Fibroblast of lung (primary cell): Measurements from ENCODE around the gene BTBD1. TPM values are rescaled to one million over a fixed set of nuclear protein-coding genes. Genes with fewer than 3 reads are reported as not detected.

Experiments
- DNase-seq, 2 donors: peaks; one replicate each; pipeline versions ENCODE4 v3.0.0 to v3.0.0-alpha.2; 2010; ENCODE audit warnings: low read depth in 2 of 2
- H2AFZ ChIP-seq: 2 replicates; pipeline ENCODE4 v1.5.1; 2012; ENCODE audit warnings: low read length, control low read depth, inconsistent platforms
- H3K27ac ChIP-seq: 2 replicates; pipeline ENCODE4 v1.5.1; 2011; ENCODE audit warnings: low read length, control low read depth; ENCODE audit not compliant: insufficient read depth
- H3K27me3 ChIP-seq: 2 replicates; pipeline ENCODE4 v1.5.1; 2011; ENCODE audit warnings: mild to moderate bottlenecking, low read length; ENCODE audit not compliant: control insufficient read depth, insufficient read depth
- H3K36me3 ChIP-seq: 2 replicates; pipeline ENCODE4 v1.5.1; 2011; ENCODE audit warnings: low read length; ENCODE audit not compliant: control insufficient read depth, insufficient read depth
- H3K4me1 ChIP-seq: 2 replicates; pipeline ENCODE4 v1.5.1; 2011; ENCODE audit warnings: low read length; ENCODE audit not compliant: control insufficient read depth, insufficient read depth; ENCODE audit errors: extremely low read depth
- H3K4me2 ChIP-seq: 2 replicates; pipeline ENCODE4 v1.5.1; 2011; ENCODE audit warnings: low read length, control low read depth; ENCODE audit not compliant: insufficient read depth; ENCODE audit errors: extremely low read depth
- H3K4me3 ChIP-seq, 4 experiments: fragments of 200-600 bp in 1 of 4; sonication (generic) in 1 of 4; replicated peaks in 1 of 4; 2 replicates each; pipeline ENCODE4 v1.5.1; 2011 to 2016; ENCODE audit warnings: low read length in 4 of 4, low read depth in 3 of 4, mild to moderate bottlenecking in 3 of 4, control low read depth in 2 of 4, inconsistent platforms in 1 of 4, mixed read lengths in 1 of 4; ENCODE audit not compliant: insufficient read depth in 1 of 4; ENCODE audit errors: control extremely low read depth in 1 of 4
- H3K79me2 ChIP-seq: 2 replicates; pipeline ENCODE4 v1.5.1; 2012; ENCODE audit warnings: mild to moderate bottlenecking, low read length, inconsistent platforms; ENCODE audit not compliant: control insufficient read depth, insufficient read depth
- H3K9ac ChIP-seq: 2 replicates; pipeline ENCODE4 v1.5.1; 2011; ENCODE audit warnings: mild to moderate bottlenecking, low read length, control low read depth; ENCODE audit not compliant: insufficient read depth
- H3K9me3 ChIP-seq: 2 replicates; pipeline ENCODE4 v1.5.1; 2012; ENCODE audit warnings: low read depth, low read length; ENCODE audit not compliant: control insufficient read depth, insufficient read depth
- H4K20me1 ChIP-seq: 2 replicates; pipeline ENCODE4 v1.5.1; 2011; ENCODE audit warnings: low read length; ENCODE audit not compliant: control insufficient read depth, insufficient read depth; ENCODE audit errors: extremely low read depth
- CTCF ChIP-seq, 2 donors: IDR thresholded peaks in 1 of 2; conservative IDR thresholded peaks in 1 of 2; 1 replicate in 1 of 2; 2 replicates in 1 of 2; pipeline ENCODE4 v1.5.1; 2011 to 2012; ENCODE audit warnings: low read length in 2 of 2, control low read depth in 1 of 2, inconsistent platforms in 1 of 2, low read depth in 1 of 2, mild to moderate bottlenecking in 1 of 2
- EZH2 ChIP-seq: IDR thresholded peaks from 2 replicates; pipeline ENCODE4 v1.5.1; 2012; ENCODE audit warnings: low read length, control low read depth, mild to moderate bottlenecking; ENCODE audit errors: missing control alignments
- polyA plus RNA-seq, 2 donors: library from polyadenylated mRNA; depleted of rRNA in 1 of 2; stranded (reverse) in 1 of 2; unstranded in 1 of 2; fragments of >200 nt; gene quantifications; 2 replicates each; pipeline ENCODE4 v1.2.1, GENCODE V29; 2011 to 2012; ENCODE audit warnings: missing spikeins in 1 of 2
- total RNA-seq: library from RNA; depleted of rRNA; stranded (reverse); fragments of >200 nt; gene quantifications from 2 replicates; pipeline ENCODE4 v1.2.1, GENCODE V29; 2014

BTBD1 gene
- total and polyA plus RNA-seq, 2 donors (not counting 1 experiment from before 2014, with no cell fraction given), result 84.0 to 105 TPM

GRCh38 chr15:83061680-83062079 is 5.4 kb downstream of the BTBD1 start:
- H3K4me3 ChIP-seq, result no peak overlapping the region
- H3K79me2 ChIP-seq, result peaks cover 88% of the 10 kb centered on the region
- H3K9ac ChIP-seq, result no peak overlapping the region
- H3K36me3 ChIP-seq, result peaks cover 1% of the 10 kb centered on the region
- H4K20me1 ChIP-seq, result peaks cover 5% of the 10 kb centered on the region
- H3K4me1 ChIP-seq, result peaks cover 3% of the 10 kb centered on the region
- DNase-seq, result peak in 1 of 2 donors; percentile 86
- no peaks in the 10 kb centered on the region for H3K27me3 ChIP-seq
- H3K9me3 ChIP-seq, result no peaks in the 10 kb centered on the region
- H3K4me2 ChIP-seq, result no peak overlapping the region
- TF ChIP-seq EZH2, result no peak
- no peak for TF ChIP-seq CTCF (conservative IDR thresholded peaks at IDR 0.05 in 1 of 2, IDR thresholded peaks at IDR 0.05 in 1 of 2; ENCODE audit: low read depth in 1 of 2, low read length in 2 of 2)
- no peak overlapping the region for H3K27ac ChIP-seq
- no peak overlapping the region for H2AFZ ChIP-seq

GRCh38 chr15:83057696-83058376 is 9.2 kb downstream of the BTBD1 start:
- peak; percentile 38 to 44 for DNase-seq
- H3K4me2 ChIP-seq, result no peak overlapping the region
- no peak for TF ChIP-seq CTCF (conservative IDR thresholded peaks at IDR 0.05 in 1 of 2, IDR thresholded peaks at IDR 0.05 in 1 of 2; ENCODE audit: low read depth in 1 of 2, low read length in 2 of 2)
- no peak for TF ChIP-seq EZH2
- peaks cover 4% of the 10 kb centered on the region for H3K36me3 ChIP-seq
- no peak overlapping the region for H3K9ac ChIP-seq
- no peaks in the 10 kb centered on the region for H3K27me3 ChIP-seq
- H3K4me1 ChIP-seq, result peaks cover 2% of the 10 kb centered on the region
- H3K27ac ChIP-seq, result no peak overlapping the region
- H3K9me3 ChIP-seq, result no peaks in the 10 kb centered on the region
- H3K79me2 ChIP-seq, result peaks cover 51% of the 10 kb centered on the region
- no peak overlapping the region for H2AFZ ChIP-seq
- H3K4me3 ChIP-seq, result no peak overlapping the region
- no peaks in the 10 kb centered on the region for H4K20me1 ChIP-seq

GRCh38 chr15:83057002-83057401 is 10.1 kb downstream of the BTBD1 start:
- H3K9me3 ChIP-seq, result no peaks in the 10 kb centered on the region
- no peaks in the 10 kb centered on the region for H4K20me1 ChIP-seq
- DNase-seq, result no peak
- no peaks in the 10 kb centered on the region for H3K27me3 ChIP-seq
- no peak overlapping the region for H3K4me2 ChIP-seq
- H3K36me3 ChIP-seq, result peaks cover 2% of the 10 kb centered on the region
- peaks cover 2% of the 10 kb centered on the region for H3K4me1 ChIP-seq
- no peak overlapping the region for H3K4me3 ChIP-seq
- H2AFZ ChIP-seq, result no peak overlapping the region
- no peak for TF ChIP-seq CTCF (conservative IDR thresholded peaks at IDR 0.05 in 1 of 2, IDR thresholded peaks at IDR 0.05 in 1 of 2; ENCODE audit: low read depth in 1 of 2, low read length in 2 of 2)
- TF ChIP-seq EZH2, result no peak
- peaks cover 42% of the 10 kb centered on the region for H3K79me2 ChIP-seq
- H3K27ac ChIP-seq, result no peak overlapping the region
- no peak overlapping the region for H3K9ac ChIP-seq
